IMR-90 (cell line): ENCODE measurements around the gene GATA6. TPM values are rescaled to one million over a fixed set of nuclear protein-coding genes. Genes with fewer than 3 reads are reported as not detected.

ENCODE experiments used
- ATAC-seq: fragments of 200-7000 bp; cut with Tn5 transposase; 2 replicates; pipeline ENCODE4 v1.9.1; 2020; ENCODE audit warnings: low read depth, mild to moderate bottlenecking, moderate library complexity
- BruUV-seq: library from RNA; stranded (reverse); fragments of 400-500 nt; replicated peaks from 2 replicates; lab custom pipeline; 2021; lab: Mats Ljungman, UMichigan
- CTCF ChIA-PET: fragments of 300-600 bp; formaldehyde crosslinking; extraction: SDS; loops from one replicate; lab custom pipeline; 2021; ENCODE audit warnings: antibody characterized with exemption; lab: Yijun Ruan, JAX
- POLR2A ChIA-PET: fragments of 300-600 bp; sonication (Branson Sonifier 250); formaldehyde crosslinking; loops from one replicate; lab custom pipeline; 2022; ENCODE audit warnings: antibody characterized with exemption; ENCODE audit not compliant: unreplicated experiment; lab: Charles Lee
- DNase-seq: peaks from one replicate; pipeline ENCODE4 v3.0.0; 2013
- H2AFZ ChIP-seq: replicated peaks from 2 replicates; pipeline ENCODE3; 2013; ENCODE audit warnings: low read length, mild to moderate bottlenecking; ENCODE audit not compliant: poor library complexity
- H2AK5ac ChIP-seq: 2 replicates; pipeline ENCODE4 v1.6.1; 2013; ENCODE audit warnings: low read depth, low read length, inconsistent platforms
- H2AK9ac ChIP-seq: replicated peaks from 2 replicates; pipeline ENCODE3; 2013; ENCODE audit warnings: mild to moderate bottlenecking, low read depth, low read length, moderate library complexity; ENCODE audit not compliant: poor library complexity
- H2BK120ac ChIP-seq: 2 replicates; pipeline ENCODE4 v1.6.1; 2013; ENCODE audit warnings: low read depth, low read length, inconsistent platforms
- H2BK15ac ChIP-seq: 3 replicates; pipeline ENCODE4 v1.6.1; 2013; ENCODE audit warnings: low read depth, low read length, inconsistent platforms
- H2BK20ac ChIP-seq: 2 replicates; pipeline ENCODE4 v1.6.1; 2013; ENCODE audit warnings: low read depth, mild to moderate bottlenecking, inconsistent platforms, low read length, moderate library complexity
- H2BK5ac ChIP-seq: 2 replicates; pipeline ENCODE4 v1.6.1; 2013; ENCODE audit warnings: mild to moderate bottlenecking, low read depth, low read length, inconsistent platforms; ENCODE audit not compliant: poor library complexity, severe bottlenecking
- H3K14ac ChIP-seq: replicated peaks from 2 replicates; pipeline ENCODE4 v1.6.1; 2013; ENCODE audit warnings: low read depth, low read length, inconsistent platforms
- H3K18ac ChIP-seq: 2 replicates; pipeline ENCODE4 v1.6.1; 2013; ENCODE audit warnings: low read depth, low read length, control low read depth
- H3K23ac ChIP-seq: 2 replicates; pipeline ENCODE4 v1.6.1; 2013; ENCODE audit warnings: low read depth, low read length, inconsistent platforms
- H3K27ac ChIP-seq: 2 replicates; pipeline ENCODE4 v1.5.1; 2013; ENCODE audit warnings: mild to moderate bottlenecking, control low read depth, low read length; ENCODE audit not compliant: insufficient read depth
- H3K27me3 ChIP-seq: 2 replicates; pipeline ENCODE4 v1.6.1; 2013; ENCODE audit warnings: low read length; ENCODE audit not compliant: control insufficient read depth, insufficient read depth
- H3K36me3 ChIP-seq: 2 replicates; pipeline ENCODE4 v1.6.1; 2013; ENCODE audit warnings: low read length, mixed read lengths; ENCODE audit not compliant: control insufficient read depth, insufficient read depth
- H3K4ac ChIP-seq: 2 replicates; pipeline ENCODE4 v1.6.1; 2013; ENCODE audit warnings: low read depth, low read length, inconsistent platforms
- H3K4me1 ChIP-seq: 2 replicates; pipeline ENCODE4 v1.6.1; 2013; ENCODE audit warnings: low read length, mixed read lengths; ENCODE audit not compliant: control insufficient read depth, insufficient read depth
- H3K4me2 ChIP-seq: 2 replicates; pipeline ENCODE4 v1.6.1; 2013; ENCODE audit warnings: low read depth, mild to moderate bottlenecking, control low read depth, low read length, moderate library complexity
- H3K4me3 ChIP-seq: 2 replicates; pipeline ENCODE4 v1.5.1; 2013; ENCODE audit warnings: low read depth, mild to moderate bottlenecking, control low read depth, low read length, moderate library complexity; ENCODE audit not compliant: insufficient read depth
- H3K56ac ChIP-seq: 2 replicates; pipeline ENCODE4 v1.6.1; 2013; ENCODE audit warnings: low read length, inconsistent platforms; ENCODE audit not compliant: insufficient read depth; ENCODE audit errors: extremely low read depth
- H3K79me1 ChIP-seq, 2 experiments: 2 replicates each; pipeline ENCODE4 v1.6.1; 2013; ENCODE audit warnings: low read length in 2 of 2, inconsistent platforms in 1 of 2, low read depth in 1 of 2
- H3K9ac ChIP-seq: 2 replicates; pipeline ENCODE4 v1.6.1; 2013; ENCODE audit warnings: low read depth, low read length, control low read depth
- H3K9me1 ChIP-seq: 2 replicates; pipeline ENCODE4 v1.6.1; 2013; ENCODE audit warnings: low read length, inconsistent platforms; ENCODE audit not compliant: insufficient read depth
- H3K9me3 ChIP-seq: 2 replicates; pipeline ENCODE4 v1.6.1; 2013; ENCODE audit warnings: low read length; ENCODE audit not compliant: control insufficient read depth, insufficient read depth
- H4K20me1 ChIP-seq: 2 replicates; pipeline ENCODE4 v1.6.1; 2013; ENCODE audit warnings: low read length, inconsistent platforms; ENCODE audit not compliant: insufficient read depth
- H4K5ac ChIP-seq: 2 replicates; pipeline ENCODE4 v1.6.1; 2013; ENCODE audit warnings: mild to moderate bottlenecking, low read depth, low read length, control low read depth
- H4K8ac ChIP-seq, 2 experiments: 2 replicates each; pipeline ENCODE4 v1.6.1; 2013; ENCODE audit warnings: low read depth in 2 of 2, low read length in 2 of 2, control low read depth in 1 of 2, inconsistent platforms in 1 of 2
- H4K91ac ChIP-seq: 2 replicates; pipeline ENCODE4 v1.6.1; 2013; ENCODE audit warnings: low read depth, low read length, inconsistent platforms; ENCODE audit not compliant: insufficient read depth
- CHD1 ChIP-seq: IDR thresholded peaks from 2 replicates; pipeline ENCODE4 v1.6.1; 2012; ENCODE audit warnings: low read depth, low read length, improper control_type of control experiment
- CTCF ChIP-seq: conservative IDR thresholded peaks from 2 replicates; pipeline ENCODE4 v1.5.1; 2012; ENCODE audit warnings: mild to moderate bottlenecking, low read depth, low read length, improper control_type of control experiment
- FOS ChIP-seq: fragments of 150-350 bp; IDR thresholded peaks from 2 replicates; pipeline ENCODE4 v1.6.1; 2016; ENCODE audit warnings: low read depth, low read length
- MAZ ChIP-seq: IDR thresholded peaks from 2 replicates; pipeline ENCODE4 v1.6.1; 2012; ENCODE audit warnings: low read depth, mild to moderate bottlenecking, low read length, improper control_type of control experiment, moderate library complexity, borderline replicate concordance
- NFE2L2 ChIP-seq: fragments of 150-350 bp; IDR thresholded peaks from 2 replicates; pipeline ENCODE4 v1.6.1; 2016; ENCODE audit warnings: low read depth, mild to moderate bottlenecking, low read length
- USF2 ChIP-seq: fragments of 150-350 bp; IDR thresholded peaks from 2 replicates; pipeline ENCODE4 v1.6.1; 2017; ENCODE audit warnings: mild to moderate bottlenecking, antibody characterized with exemption, low read length, low read depth
- WGBS, 2 experiments: methylation state at CpG; one replicate each; pipeline versions ENCODE4 v1.1.5 to v1.1.7; 2013; ENCODE audit warnings: missing lambda C conversion rate in 2 of 2; ENCODE audit not compliant: insufficient read length in 1 of 2; ENCODE audit errors: extremely low coverage in 2 of 2; 5-methylcytosine and 5-hydroxymethylcytosine counted together
- dilution Hi-C: fragments of 300-500 bp; cut with HindIII; formaldehyde crosslinking; loops from one replicate; pipeline ENCODE4 v1.14.3; 2018; ENCODE audit warnings: low sequenced_read_pairs; ENCODE audit not compliant: unreplicated experiment
- in situ Hi-C: fragments of 300-500 bp; cut with MboI; formaldehyde crosslinking; loops from 3 replicates; pipeline ENCODE4 v1.14.3; 2019; ENCODE audit warnings: low sequenced_read_pairs, inconsistent platforms, mixed read lengths
- intact Hi-C: fragments of 100-400 bp; cut with micrococcal nuclease; formaldehyde crosslinking; loops from 2 replicates; pipeline ENCODE4 v1.10.0; 2022
- polyA plus RNA-seq, 3 experiments: library from polyadenylated mRNA; depleted of rRNA; stranded (reverse); fragments of >200 nt; gene quantifications; 2 replicates each; pipeline ENCODE4 v1.2.3, GENCODE V29; 2012; ENCODE audit warnings: low replicate concordance in 1 of 3
- total RNA-seq: library from RNA; depleted of rRNA; stranded (reverse); fragments of >200 nt; gene quantifications from 2 replicates; pipeline ENCODE4 v1.2.3, GENCODE V29; 2012

The GATA6 gene
- total and polyA plus RNA-seq, 2 of the 4 experiments (the other 2 are of a cell fraction) = 2.5 to 4.0 TPM

- no TSS peak for BruUV-seq
- Histone ChIP-seq H4K8ac (0 out of 4 replicates have a peak overlapping the region, but pooled peaks of 1 of the 2 experiments have one; percentile 8), H2BK5ac (no peak overlapping the region), H3K23ac (no peak overlapping the region), H3K9me1 (peaks cover 12% of the 10 kb centered on the region), H3K4ac (peak overlapping the region; percentile 26; the same call in 1 of the 2 replicates), H2BK20ac (no peak overlapping the region), H4K91ac (no peak overlapping the region; the same call in 1 of the 2 replicates), H3K36me3 (peaks cover 23% of the 10 kb centered on the region), H2AK5ac (peak overlapping the region; percentile 78), H3K4me2 (no peak overlapping the region), H3K18ac (no peak overlapping the region; the same call in 1 of the 2 replicates), H3K4me3 (no peak overlapping the region), H3K79me1 (peaks cover 14 to 20% of the 10 kb centered on the region in 2 experiments; a peak in 3 of 4 replicates), H3K27ac (no peak overlapping the region), H3K4me1 (peaks cover 13% of the 10 kb centered on the region), H3K14ac (no peak overlapping the region; the same call in 1 of the 2 replicates), H3K9ac (0 out of 2 replicates have a peak overlapping the region, but pooled peaks have one; percentile 17), H4K20me1 (no peaks in the 10 kb centered on the region), H2BK15ac (peak overlapping the region; percentile 34; the same call in 1 of the 3 replicates), H2AFZ (no peak overlapping the region), H4K5ac (peak overlapping the region; percentile 30; the same call in 1 of the 2 replicates), H2BK120ac (no peak overlapping the region), H3K27me3 (no peaks in the 10 kb centered on the region), H3K56ac (no peak overlapping the region), H3K9me3 (no peaks in the 10 kb centered on the region), H2AK9ac (peak overlapping the region; percentile 26)
- no peak for DNase-seq
- WGBS, 2 experiments = 83% methylated on average over 1 of the region's 11 CpGs; no CpG with 5 or more reads in 1 of the 2 experiments
- TF ChIP-seq CHD1 (no peak), USF2 (no peak), NFE2L2 (no peak), CTCF (no peak), FOS (no peak), MAZ (no peak)
- ATAC-seq = no peak
- dilution Hi-C loops = no loop called here
- in situ Hi-C loops = no loop called here
- ChIA-PET POLR2A (no interaction called here), CTCF (interaction anchor here (0.6 kb wide), 1 partner anchor 375 kb away, joined by 3 read pairs; no protein-coding TSS in a partner anchor)
- intact Hi-C loops = no loop called here
Observed at GRCh38 chr18:22188559-22189267, 19.3 kb downstream of the GATA6 start.
